ENCODE data around the gene ZNF284. TPM values are rescaled to one million over a fixed set of nuclear protein-coding genes. Genes with fewer than 3 reads are reported as not detected.
A peak's percentile ranks its signal among the peaks of the same experiment; 100 is the strongest.
"Not testable (repeated sequence)": the region's sequence is repeated elsewhere in the genome, so short reads cannot be mapped to it uniquely, and the experiment has no call there.

Gene ZNF284
- total RNA-seq, 1 donor from 2014 or later = 3.4 TPM

GRCh38 chr19:44111910-44112463, 40.0 kb downstream of the ZNF284 start:
- DNase-seq = peak; percentile 84

GRCh38 chr19:44112802-44113137, 40.8 kb downstream of the ZNF284 start:
- no peak for DNase-seq

- DNase-seq = peak; percentile 99
Measured at GRCh38 chr19:44113138-44113783, 41.3 kb downstream of the ZNF284 start, which contains the start of gene ZNF225. TSS of gene ZNF225 (plus strand) at chr19:44113399. CDS start at chr19:44115828, 2,429 bp downstream.

GRCh38 chr19:44113784-44114390, 41.9 kb downstream of the ZNF284 start:
- DNase-seq = peak; percentile 1

- not testable (repeated sequence) for DNase-seq
Measured at GRCh38 chr19:44121162-44121561, 49.2 kb downstream of the ZNF284 start.

- DNase-seq = no peak
Measured at GRCh38 chr19:44131955-44132354, 60.0 kb downstream of the ZNF284 start.

Other genes starting within 250 kb of the ZNF284 start
- 10.9 and 11.1 TPM in 2 replicates for gene ZNF283, start 244.8 kb upstream of the ZNF284 start, total RNA-seq
- gene ZNF404, start 188.2 kb upstream of the ZNF284 start, total RNA-seq = 0.51 and 1.5 TPM in 2 replicates
- gene ZNF45, start 136.9 kb upstream of the ZNF284 start, total RNA-seq = 19.2 and 21.0 TPM in 2 replicates
- 4.9 and 6.8 TPM in 2 replicates for gene ZNF221, start 120.9 kb upstream of the ZNF284 start, total RNA-seq
- 6.6 and 9.5 TPM in 2 replicates for gene ZNF155, start 88.0 kb upstream of the ZNF284 start, total RNA-seq
- gene ZNF230, start 69.2 kb upstream of the ZNF284 start, total RNA-seq = 2.6 and 3.7 TPM in 2 replicates
- gene ZNF222, start 46.8 kb upstream of the ZNF284 start, total RNA-seq = 4.8 and 7.5 TPM in 2 replicates
- gene ZNF223, start 20.1 kb upstream of the ZNF284 start, total RNA-seq = 6.3 and 8.3 TPM in 2 replicates
- 22.0 and 37.6 TPM in 2 replicates for gene ZNF224, start 22.2 kb downstream of the ZNF284 start, total RNA-seq
- 5.3 and 8.5 TPM in 2 replicates for gene ZNF225, start 41.2 kb downstream of the ZNF284 start, total RNA-seq
- gene ZNF234, start 69.4 kb downstream of the ZNF284 start, total RNA-seq = 8.3 and 15.7 TPM in 2 replicates
- 11.4 and 19.2 TPM in 2 replicates for gene ZNF226, start 92.9 kb downstream of the ZNF284 start, total RNA-seq
- gene ZNF227, start 140.4 kb downstream of the ZNF284 start, total RNA-seq = 20.0 and 24.3 TPM in 2 replicates
- 1.5 and 1.7 TPM in 2 replicates for gene ZNF233, start 187.7 kb downstream of the ZNF284 start, total RNA-seq
- gene ZNF235, start 232.9 kb downstream of the ZNF284 start, total RNA-seq = 7.5 and 9.4 TPM in 2 replicates

Data from dermis blood vessel endothelial cell (primary cell).